Measurements from ENCODE around the gene TNS1.

TNS1 gene

DNA sequence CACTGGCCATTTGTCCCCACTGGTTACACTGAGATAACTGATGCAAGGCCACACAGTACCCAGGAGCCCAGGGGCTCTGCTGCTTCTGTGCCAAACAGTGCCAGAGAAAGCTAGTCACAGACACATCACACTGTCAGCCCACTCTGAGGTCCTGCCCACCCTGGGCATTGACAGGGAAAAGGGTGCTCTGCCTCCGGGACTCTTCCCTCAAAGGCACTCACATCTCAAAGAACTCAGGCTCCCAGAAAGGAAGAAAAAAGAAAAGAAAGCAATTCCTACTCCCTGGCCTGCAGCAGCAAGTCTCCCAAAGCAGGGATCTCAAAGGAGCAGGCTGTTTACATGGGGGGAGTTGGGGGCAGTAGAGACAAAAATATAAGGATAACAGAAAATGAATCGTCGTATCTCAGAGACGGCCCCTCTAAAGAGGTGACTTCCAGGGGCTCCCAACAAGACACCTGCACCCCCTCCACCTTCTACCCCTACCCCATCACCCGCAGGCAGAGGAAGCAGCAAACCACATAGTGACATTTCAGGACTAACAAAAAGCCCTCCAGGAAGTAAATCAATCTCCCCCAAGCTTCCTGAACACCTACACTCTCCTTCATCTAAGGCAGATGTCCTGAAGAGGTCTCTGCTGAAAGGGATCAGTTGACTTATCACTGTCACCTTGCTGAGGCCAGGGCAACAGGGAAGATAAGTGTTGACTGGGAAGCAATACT is 247.6 kb downstream of the TNS1 start:
- no peak for DNase-seq

GRCh38 chr2:217753460-217754200 is 249.2 kb downstream of the TNS1 start:
- no peak for DNase-seq

GRCh38 chr2:217752714-217753459 is 249.9 kb downstream of the TNS1 start:
- no peak for DNase-seq

- no peak for DNase-seq
These were observed 250.8 kb downstream of the TNS1 start for GRCh38 chr2:217751952-217752351.

DNA sequence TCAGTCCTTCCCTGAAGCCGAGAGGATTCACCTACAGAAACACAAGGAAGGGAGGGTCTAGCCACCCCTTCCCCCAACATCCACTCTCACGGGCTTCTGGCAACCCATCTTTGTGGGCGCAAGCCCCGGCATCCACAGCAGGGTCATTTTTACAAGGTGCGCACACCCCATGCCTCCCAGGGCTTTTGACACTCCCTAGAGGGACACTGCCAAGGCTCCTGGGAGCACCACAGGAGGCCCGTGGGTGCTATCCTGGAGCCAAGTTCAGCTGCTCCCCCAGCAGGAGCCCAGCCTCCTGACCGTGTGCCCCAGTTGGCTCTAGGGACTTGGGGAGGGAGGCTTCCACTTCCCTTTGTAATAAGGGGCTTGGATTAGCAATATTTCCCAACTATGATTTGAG is 251.6 kb downstream of the TNS1 start:
- no peak for DNase-seq
